Stimulated activated CD8-positive, alpha-beta memory T cell treated with anti-CD3 and anti-CD28 coated beads, Interleukin-4, amount 100 ng/mL, for 4 hours (primary cell): Measurements from ENCODE around the gene POLR1D.

ENCODE experiments used
- DNase-seq, 2 donors: peaks; one replicate each; pipeline ENCODE4 v3.0.0-alpha.2; 2020; ENCODE audit warnings: low read depth in 2 of 2, low spot score in 1 of 2

POLR1D gene

GRCh38 chr13:27638521-27638920 is 16.8 kb downstream of the POLR1D start:
- DNase-seq = no peak

DNA sequence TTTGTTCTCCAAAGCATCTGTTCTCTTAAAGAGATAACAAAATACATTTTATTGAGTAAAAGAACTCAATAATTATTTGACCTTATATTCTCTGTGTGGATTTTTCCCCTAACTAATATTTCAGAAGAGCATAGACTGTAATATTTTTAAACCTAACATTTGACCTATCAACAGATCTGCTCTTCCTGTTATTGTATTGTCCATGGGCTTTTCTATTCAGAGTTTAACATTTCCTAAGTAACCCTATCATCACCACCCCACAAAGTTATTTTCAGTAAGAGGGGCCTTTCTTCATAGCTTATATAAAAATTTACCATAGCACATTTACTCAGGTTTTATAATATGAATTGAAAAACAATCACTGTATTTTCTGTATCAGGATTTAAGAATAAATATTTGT is 17.5 kb downstream of the POLR1D start:
- no peak for DNase-seq

DNA sequence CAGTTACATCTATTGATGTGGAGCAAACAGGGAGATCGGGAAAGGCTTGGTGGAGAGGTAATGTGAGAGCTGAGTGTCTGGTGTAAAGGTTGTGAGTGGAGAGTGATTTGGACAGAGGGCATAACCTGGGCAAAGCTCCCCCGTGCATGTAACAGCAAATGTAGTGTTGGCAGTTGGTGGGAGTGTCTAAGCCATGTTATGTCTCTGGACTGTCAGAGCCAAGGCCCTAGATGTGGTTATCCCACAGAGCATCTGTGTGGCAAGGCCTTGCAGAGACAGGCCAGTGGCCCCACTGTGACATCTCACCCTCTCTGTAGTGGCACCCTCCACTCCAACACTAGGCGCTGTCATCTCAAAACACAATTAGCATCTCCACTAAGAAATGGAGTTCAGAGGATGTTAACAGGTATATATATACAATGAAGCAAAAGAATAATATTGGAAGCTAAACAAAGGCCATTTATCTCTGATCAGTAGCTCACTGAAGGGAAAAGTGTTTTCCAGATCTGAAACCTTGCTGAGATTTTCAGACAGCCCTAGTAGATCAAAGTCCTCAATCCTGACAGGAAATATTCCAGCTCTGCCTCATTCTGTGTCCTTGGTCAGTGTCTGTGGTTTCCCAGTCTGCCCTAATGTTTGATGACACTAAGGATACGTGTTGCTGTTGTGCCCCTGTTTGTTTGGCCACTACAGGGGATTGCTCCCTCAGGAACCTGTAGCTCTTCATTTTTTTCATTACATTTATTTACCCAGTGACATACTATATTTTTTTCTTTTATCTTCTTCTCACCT is 20.2 kb downstream of the POLR1D start:
- no peak for DNase-seq

GRCh38 chr13:27643334-27644132 is 21.8 kb downstream of the POLR1D start:
- no peak for DNase-seq

DNA sequence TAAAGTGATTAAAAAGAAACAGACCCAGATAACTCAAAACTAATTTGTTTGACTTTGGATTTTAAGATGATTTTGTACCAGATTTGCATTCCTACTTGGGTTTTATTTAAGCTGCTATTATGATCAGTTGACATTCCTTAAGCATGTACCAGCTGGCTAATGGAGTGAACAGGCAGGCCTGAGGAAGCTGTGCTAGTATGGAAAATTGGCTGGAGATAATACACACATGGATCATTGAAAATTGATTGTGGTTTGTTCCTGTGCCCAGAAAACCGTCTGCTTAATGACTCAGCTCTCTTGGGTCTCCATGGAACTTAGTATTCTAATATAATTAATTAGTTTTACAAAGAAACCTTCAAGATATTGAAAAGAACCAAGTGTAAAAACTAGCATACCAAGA is 22.6 kb downstream of the POLR1D start:
- no peak for DNase-seq

- DNase-seq = no peak
Measured at GRCh38 chr13:27650312-27650711, 28.6 kb downstream of the POLR1D start.

GRCh38 chr13:27654059-27654458 is 32.4 kb downstream of the POLR1D start:
- no peak for DNase-seq

- DNase-seq = no peak
Measured at GRCh38 chr13:27654816-27655215, 33.1 kb downstream of the POLR1D start.

- no peak for DNase-seq
Measured at GRCh38 chr13:27657724-27658123, 36.0 kb downstream of the POLR1D start.

- DNase-seq = no peak
Measured at GRCh38 chr13:27658546-27658945, 36.9 kb downstream of the POLR1D start.

- DNase-seq = no peak
Measured at GRCh38 chr13:27659145-27659865, 37.6 kb downstream of the POLR1D start.

GRCh38 chr13:27660511-27660910 is 38.8 kb downstream of the POLR1D start:
- no peak for DNase-seq

- no peak for DNase-seq
Measured at GRCh38 chr13:27661017-27661416, 39.3 kb downstream of the POLR1D start.

DNA sequence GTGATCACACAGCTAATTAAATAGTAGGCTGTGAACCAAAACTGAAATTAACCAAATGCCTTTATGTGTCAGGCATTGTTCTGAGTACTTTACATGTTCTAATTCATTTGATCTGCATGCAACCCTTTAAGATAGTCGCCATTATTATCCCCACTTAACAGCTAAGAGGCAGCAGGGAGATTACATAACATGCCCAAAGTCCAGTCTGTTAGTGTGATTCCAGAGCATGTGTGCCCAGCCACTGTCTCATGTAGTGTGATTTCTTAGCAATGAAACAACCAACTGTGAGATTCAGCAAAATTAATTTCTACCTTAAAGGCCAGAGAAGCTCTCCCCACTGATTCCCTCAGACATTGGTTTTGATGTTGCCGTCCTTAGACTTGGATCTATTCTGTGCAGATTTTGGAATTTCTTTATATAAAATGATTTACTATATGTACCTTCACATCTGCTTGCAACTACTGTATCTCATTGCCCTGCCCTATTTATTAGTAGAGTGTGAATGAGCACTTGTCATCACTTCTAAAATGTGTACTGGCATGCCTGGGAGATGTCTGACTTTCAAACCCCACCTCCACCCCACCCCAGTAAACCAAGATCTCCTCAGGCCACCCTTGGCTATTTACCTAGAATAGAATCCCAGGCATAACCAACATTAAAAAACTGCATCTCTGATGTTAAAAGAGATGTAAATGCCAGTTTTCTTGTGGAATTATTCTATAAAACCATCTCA is 41.2 kb downstream of the POLR1D start:
- DNase-seq = no peak

- DNase-seq = no peak
Measured at GRCh38 chr13:27663947-27664346, 42.3 kb downstream of the POLR1D start.

DNA sequence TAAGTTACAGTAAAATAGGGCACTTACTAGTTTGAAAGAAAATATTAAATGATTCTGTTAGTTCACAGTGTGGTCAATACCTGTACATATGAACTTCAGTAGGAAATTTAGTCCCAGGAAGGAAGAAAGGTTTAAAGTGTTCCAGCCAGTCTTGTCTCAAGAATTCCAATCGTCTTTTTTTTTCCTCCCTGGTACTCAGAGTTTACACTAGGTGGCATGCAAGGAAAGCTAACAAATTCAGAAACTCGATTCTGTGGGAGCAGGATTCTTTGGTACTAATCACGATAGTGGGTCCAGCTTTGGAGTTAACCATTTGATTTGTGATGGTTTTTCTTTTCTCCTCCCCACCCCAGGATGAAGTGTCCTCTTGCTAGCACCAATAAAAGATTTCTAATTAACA is 43.6 kb downstream of the POLR1D start:
- DNase-seq = no peak

DNA sequence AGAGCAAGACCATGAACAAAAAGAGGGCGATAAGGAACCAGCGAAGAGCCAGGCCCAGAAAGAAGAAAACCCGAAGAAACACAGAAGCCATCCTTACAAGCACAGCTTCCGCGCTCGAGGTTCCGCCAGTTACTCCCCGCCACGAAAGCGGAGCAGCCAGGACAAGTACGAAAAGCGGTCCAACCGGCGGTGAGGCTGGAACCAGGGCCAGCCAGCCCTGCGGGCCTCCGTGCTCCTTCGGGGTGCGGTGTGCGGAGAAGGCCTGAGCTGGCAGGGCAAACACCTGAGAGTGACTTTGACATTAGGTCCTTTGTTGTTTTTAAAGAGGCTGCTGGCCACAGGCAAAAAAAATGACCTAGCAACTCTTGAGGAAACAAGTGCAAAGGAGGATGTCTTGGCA is 44.1 kb downstream of the POLR1D start:
- DNase-seq = no peak

- DNase-seq = no peak
Measured at GRCh38 chr13:27666951-27667350, 45.3 kb downstream of the POLR1D start.

- no peak for DNase-seq
Measured at GRCh38 chr13:27667946-27668345, 46.3 kb downstream of the POLR1D start.

GRCh38 chr13:27670861-27671260 is 49.2 kb downstream of the POLR1D start:
- DNase-seq = no peak

DNA sequence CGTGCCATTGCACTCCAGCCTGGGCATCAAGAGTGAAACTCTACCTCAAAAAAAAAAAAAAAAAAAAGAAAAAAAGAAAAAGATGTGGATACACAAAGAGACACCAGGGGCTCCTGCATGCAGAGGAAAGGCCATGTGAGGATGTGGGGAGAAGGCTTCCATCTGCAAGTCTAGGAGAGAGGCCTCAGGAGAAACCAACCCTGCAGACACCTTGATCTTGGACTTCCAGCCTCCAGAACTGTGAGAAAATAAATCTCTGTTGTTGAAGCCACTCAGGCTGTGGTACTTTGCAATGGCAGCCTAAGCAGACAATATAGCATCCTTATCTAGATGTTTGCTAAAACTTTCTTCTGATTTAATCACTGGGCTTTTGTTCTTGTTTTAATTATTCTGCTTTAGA is 50.3 kb downstream of the POLR1D start:
- DNase-seq = no peak
